GM21737 (cell line): Measurements from ENCODE around the gene LAMA5.

ENCODE experiments used
- ATAC-seq: cut with Tn5 transposase; IDR thresholded peaks from one replicate; pipeline ENCODE4 v1.9.1; 2021; ENCODE audit warnings: mild to moderate bottlenecking, moderate library complexity; ENCODE audit not compliant: unreplicated experiment

Gene LAMA5

DNA sequence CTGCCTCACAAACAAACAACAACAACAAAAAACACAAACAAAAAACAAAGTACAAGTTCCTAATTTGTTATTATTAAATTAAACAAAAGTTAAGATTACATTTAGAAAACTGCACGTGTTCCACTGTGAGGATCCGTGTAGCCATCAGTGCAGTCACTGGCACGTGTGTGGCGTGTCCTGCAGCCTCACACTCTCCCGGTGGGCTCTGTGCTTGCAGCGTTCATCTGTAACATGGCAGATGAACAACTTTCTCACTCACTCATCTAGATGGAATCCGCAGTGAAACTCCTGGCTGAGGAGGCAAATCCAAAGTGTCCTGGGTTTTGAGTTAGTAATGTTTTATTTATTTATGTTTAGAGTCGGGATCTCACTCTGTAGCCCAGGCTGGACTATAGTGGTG is 77.2 kb downstream of the LAMA5 start:
- no peak for ATAC-seq

- ATAC-seq, result no peak
Observed at GRCh38 chr20:62289131-62289530, 78.0 kb downstream of the LAMA5 start.

DNA sequence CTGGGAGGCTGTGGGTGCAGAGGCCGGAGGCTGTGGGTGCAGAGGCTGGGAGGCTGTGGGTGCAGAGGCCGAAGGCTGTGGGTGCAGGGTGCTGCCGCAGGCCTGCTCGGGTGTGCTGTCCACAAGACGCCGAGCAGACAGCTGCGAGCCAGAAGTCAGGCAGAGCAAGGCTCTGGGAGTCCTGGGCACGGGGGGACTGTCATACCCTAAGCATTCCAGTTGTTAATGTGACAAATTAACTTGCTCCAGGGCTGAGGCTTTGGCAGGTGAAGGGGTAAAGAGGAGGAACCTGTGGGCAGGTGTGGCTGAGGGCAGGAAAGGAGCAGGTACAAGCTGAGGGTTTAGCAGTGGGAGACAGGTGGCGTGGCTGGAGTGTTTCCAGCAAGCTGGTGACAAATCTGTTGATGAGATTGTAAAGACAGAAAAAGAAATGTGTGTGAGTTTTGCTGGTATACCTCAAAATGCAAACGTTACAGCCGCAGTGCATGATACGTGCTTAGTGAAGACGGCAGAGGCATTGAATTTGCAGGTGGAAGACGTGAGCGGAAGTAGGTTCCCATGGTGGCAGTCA is 78.5 kb downstream of the LAMA5 start:
- no peak for ATAC-seq

GRCh38 chr20:62287759-62288534 is 79.2 kb downstream of the LAMA5 start:
- no peak for ATAC-seq

GRCh38 chr20:62287129-62287528 is 80.0 kb downstream of the LAMA5 start:
- ATAC-seq, result no peak

GRCh38 chr20:62286493-62287064 is 80.5 kb downstream of the LAMA5 start:
- ATAC-seq, result no peak

DNA sequence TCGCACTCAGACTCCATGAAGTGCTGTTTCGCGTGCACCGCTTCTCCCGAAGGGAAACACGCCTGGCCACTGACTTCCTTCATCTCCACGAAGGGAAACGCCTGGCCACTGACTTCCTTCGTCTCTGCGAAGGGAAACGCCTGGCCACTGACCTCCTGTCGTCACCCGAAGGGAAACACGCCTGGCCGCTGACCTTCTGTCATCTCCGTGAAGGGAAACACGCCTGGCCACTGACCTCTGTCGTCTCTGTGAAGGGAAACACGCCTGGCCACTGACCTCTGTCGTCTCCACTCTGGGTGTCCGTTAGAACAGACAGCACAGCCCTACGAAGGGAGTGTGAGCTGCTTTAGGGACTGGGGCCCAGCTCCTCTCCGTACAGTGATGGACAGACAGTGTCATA is 81.4 kb downstream of the LAMA5 start:
- no peak for ATAC-seq

DNA sequence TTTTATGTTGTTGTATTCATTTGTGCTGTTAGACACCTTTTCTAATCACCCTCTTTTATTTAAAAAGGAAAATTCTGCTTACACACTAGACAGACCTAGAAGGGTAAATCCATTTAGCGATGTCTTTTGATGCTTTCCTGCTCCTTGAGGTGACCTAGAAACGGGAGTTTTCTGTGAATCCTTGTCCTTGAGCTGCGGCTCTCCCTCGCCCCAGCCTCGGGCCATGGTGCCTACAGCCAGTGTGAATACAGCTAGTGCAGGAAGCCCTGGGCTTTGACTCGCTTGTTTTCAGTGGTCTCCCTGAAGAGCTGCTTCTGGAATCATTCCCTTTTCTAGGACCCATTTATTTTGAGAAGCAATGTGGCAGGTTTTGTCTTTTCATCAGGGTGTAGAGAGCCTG is 82.0 kb downstream of the LAMA5 start:
- no peak for ATAC-seq

DNA sequence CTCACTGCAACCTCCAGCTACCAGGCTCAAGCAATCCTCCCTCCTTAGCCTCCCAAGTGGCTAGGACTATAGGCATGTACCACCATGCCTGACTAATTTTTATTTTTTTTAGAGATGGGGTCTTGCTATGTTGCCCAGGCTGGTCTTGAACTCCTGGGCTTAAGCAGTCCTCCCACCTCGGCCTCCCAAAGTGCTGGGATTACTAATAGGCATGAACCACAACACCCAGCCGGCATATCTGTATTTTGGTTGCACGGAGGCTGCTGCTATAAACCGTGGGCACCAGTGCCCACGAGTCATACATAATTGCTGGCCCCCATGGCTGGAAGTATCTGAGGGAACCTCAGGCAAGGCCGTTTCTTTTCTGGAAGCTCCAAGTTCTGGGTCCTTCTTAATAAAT is 82.7 kb downstream of the LAMA5 start:
- ATAC-seq, result no peak

GRCh38 chr20:62282877-62283503 is 84.1 kb downstream of the LAMA5 start:
- no peak for ATAC-seq

- no peak for ATAC-seq
Observed at GRCh38 chr20:62282103-62282502, 85.0 kb downstream of the LAMA5 start.

DNA sequence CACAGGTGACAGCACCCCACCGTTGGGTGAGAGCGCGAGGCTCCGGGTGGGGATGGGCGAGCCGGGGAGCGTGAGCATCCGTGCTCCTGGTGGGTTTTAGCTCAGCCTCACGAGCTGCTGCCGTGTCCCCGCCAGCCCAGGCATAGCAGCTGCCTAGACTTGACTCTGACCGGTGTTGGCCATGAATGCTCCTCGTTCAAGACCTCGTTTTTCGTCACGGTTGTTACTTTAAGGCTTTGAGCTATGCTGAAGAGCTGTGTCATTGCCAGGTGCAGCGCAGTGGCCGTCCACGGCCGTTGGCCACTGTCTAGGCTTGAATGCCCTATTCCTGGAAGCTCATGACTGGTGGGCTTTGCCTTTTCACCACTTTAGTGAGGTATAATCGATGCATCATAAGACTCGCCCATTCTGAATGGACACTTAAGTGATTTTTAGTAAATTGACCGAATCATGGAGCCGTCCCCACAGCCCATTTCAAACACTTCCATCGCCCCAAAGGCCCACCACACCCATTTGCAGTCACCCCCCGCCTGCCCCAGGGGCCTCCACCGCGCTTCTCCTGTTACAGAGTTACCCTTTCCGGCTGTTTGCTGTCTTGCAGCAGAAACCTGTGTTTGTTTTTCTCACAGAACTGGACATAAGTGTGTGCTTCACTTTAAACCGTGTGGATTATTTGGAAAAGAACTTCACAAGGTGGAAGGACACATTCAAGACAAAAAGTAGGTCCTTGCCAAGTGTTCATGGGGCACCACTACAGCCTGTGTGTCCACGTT is 85.8 kb downstream of the LAMA5 start:
- ATAC-seq, result no peak

- ATAC-seq, result no peak
Observed at GRCh38 chr20:62280303-62280702, 86.8 kb downstream of the LAMA5 start.

- ATAC-seq, result no peak
Observed at GRCh38 chr20:62277253-62277652, 89.9 kb downstream of the LAMA5 start.

GRCh38 chr20:62276439-62276838 is 90.7 kb downstream of the LAMA5 start:
- no peak for ATAC-seq

DNA sequence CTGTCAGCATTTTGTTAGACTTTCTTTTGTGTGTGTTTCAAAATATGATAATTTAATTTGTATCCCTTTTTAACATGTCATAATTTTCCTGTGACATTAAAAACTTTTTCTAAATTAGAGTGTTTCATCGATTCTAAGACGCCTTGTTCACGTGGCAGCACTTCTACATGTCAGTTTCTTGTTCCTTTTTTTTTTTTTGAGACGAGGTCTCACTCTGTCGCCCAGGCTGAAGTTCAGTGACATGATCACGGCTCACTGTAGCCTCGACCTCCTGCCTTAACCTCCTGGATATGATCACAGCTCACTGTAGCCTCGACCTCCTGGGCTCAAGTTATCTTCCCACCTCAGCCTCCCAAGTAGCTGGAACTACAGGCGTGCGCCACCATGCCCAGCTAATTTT is 91.9 kb downstream of the LAMA5 start:
- ATAC-seq, result no peak

- no peak for ATAC-seq
Observed at GRCh38 chr20:62274332-62274950, 92.7 kb downstream of the LAMA5 start.

GRCh38 chr20:62273416-62273815 is 93.7 kb downstream of the LAMA5 start:
- no peak for ATAC-seq

GRCh38 chr20:62272200-62272599 is 94.9 kb downstream of the LAMA5 start:
- no peak for ATAC-seq

DNA sequence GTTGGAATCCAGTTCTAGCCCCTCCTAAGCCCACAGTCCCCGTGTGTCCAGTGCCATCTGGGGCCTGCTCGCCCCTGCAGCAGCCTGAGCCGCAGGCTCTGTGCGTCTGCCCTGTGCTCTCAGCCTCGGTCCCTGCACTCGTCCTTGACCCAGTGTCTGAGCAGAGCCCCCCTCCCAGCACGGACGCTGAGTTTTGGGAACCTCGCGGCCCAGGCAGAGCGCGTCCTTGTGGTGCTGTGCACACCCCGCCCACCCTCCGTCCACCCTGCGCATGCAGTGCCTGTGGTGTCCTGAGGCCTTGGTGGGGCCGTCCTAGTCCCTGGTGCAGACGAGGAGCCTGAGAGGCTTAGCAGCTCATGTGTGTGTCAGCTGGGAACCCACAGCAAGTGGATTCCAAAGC is 97.2 kb downstream of the LAMA5 start:
- ATAC-seq, result no peak

GRCh38 chr20:62269378-62269777 is 97.7 kb downstream of the LAMA5 start:
- no peak for ATAC-seq
